IMR-90 (cell line): ENCODE measurements around the gene LY6G5C. TPM values are rescaled to one million over a fixed set of nuclear protein-coding genes. Genes with fewer than 3 reads are reported as not detected.

Experiments used
- ATAC-seq: fragments of 200-7000 bp; cut with Tn5 transposase; 2 replicates; pipeline ENCODE4 v1.9.1; 2020; ENCODE audit warnings: low read depth, mild to moderate bottlenecking, moderate library complexity
- BruUV-seq: library from RNA; stranded (reverse); fragments of 400-500 nt; replicated peaks from 2 replicates; lab custom pipeline; 2021; lab: Mats Ljungman, UMichigan
- CTCF ChIA-PET: fragments of 300-600 bp; formaldehyde crosslinking; extraction: SDS; loops from one replicate; lab custom pipeline; 2021; ENCODE audit warnings: antibody characterized with exemption; lab: Yijun Ruan, JAX
- POLR2A ChIA-PET: fragments of 300-600 bp; sonication (Branson Sonifier 250); formaldehyde crosslinking; loops from one replicate; lab custom pipeline; 2022; ENCODE audit warnings: antibody characterized with exemption; ENCODE audit not compliant: unreplicated experiment; lab: Charles Lee
- DNase-seq: peaks from one replicate; pipeline ENCODE4 v3.0.0; 2013
- H2AFZ ChIP-seq: replicated peaks from 2 replicates; pipeline ENCODE3; 2013; ENCODE audit warnings: low read length, mild to moderate bottlenecking; ENCODE audit not compliant: poor library complexity
- H2AK5ac ChIP-seq: 2 replicates; pipeline ENCODE4 v1.6.1; 2013; ENCODE audit warnings: low read depth, low read length, inconsistent platforms
- H2AK9ac ChIP-seq: replicated peaks from 2 replicates; pipeline ENCODE3; 2013; ENCODE audit warnings: mild to moderate bottlenecking, low read depth, low read length, moderate library complexity; ENCODE audit not compliant: poor library complexity
- H2BK120ac ChIP-seq: 2 replicates; pipeline ENCODE4 v1.6.1; 2013; ENCODE audit warnings: low read depth, low read length, inconsistent platforms
- H2BK15ac ChIP-seq: 3 replicates; pipeline ENCODE4 v1.6.1; 2013; ENCODE audit warnings: low read depth, low read length, inconsistent platforms
- H2BK20ac ChIP-seq: 2 replicates; pipeline ENCODE4 v1.6.1; 2013; ENCODE audit warnings: low read depth, mild to moderate bottlenecking, inconsistent platforms, low read length, moderate library complexity
- H2BK5ac ChIP-seq: 2 replicates; pipeline ENCODE4 v1.6.1; 2013; ENCODE audit warnings: mild to moderate bottlenecking, low read depth, low read length, inconsistent platforms; ENCODE audit not compliant: poor library complexity, severe bottlenecking
- H3K14ac ChIP-seq: replicated peaks from 2 replicates; pipeline ENCODE4 v1.6.1; 2013; ENCODE audit warnings: low read depth, low read length, inconsistent platforms
- H3K18ac ChIP-seq: 2 replicates; pipeline ENCODE4 v1.6.1; 2013; ENCODE audit warnings: low read depth, low read length, control low read depth
- H3K23ac ChIP-seq: 2 replicates; pipeline ENCODE4 v1.6.1; 2013; ENCODE audit warnings: low read depth, low read length, inconsistent platforms
- H3K27ac ChIP-seq: 2 replicates; pipeline ENCODE4 v1.5.1; 2013; ENCODE audit warnings: mild to moderate bottlenecking, control low read depth, low read length; ENCODE audit not compliant: insufficient read depth
- H3K27me3 ChIP-seq: 2 replicates; pipeline ENCODE4 v1.6.1; 2013; ENCODE audit warnings: low read length; ENCODE audit not compliant: control insufficient read depth, insufficient read depth
- H3K36me3 ChIP-seq: 2 replicates; pipeline ENCODE4 v1.6.1; 2013; ENCODE audit warnings: low read length, mixed read lengths; ENCODE audit not compliant: control insufficient read depth, insufficient read depth
- H3K4ac ChIP-seq: 2 replicates; pipeline ENCODE4 v1.6.1; 2013; ENCODE audit warnings: low read depth, low read length, inconsistent platforms
- H3K4me1 ChIP-seq: 2 replicates; pipeline ENCODE4 v1.6.1; 2013; ENCODE audit warnings: low read length, mixed read lengths; ENCODE audit not compliant: control insufficient read depth, insufficient read depth
- H3K4me2 ChIP-seq: 2 replicates; pipeline ENCODE4 v1.6.1; 2013; ENCODE audit warnings: low read depth, mild to moderate bottlenecking, control low read depth, low read length, moderate library complexity
- H3K4me3 ChIP-seq: 2 replicates; pipeline ENCODE4 v1.5.1; 2013; ENCODE audit warnings: low read depth, mild to moderate bottlenecking, control low read depth, low read length, moderate library complexity; ENCODE audit not compliant: insufficient read depth
- H3K56ac ChIP-seq: 2 replicates; pipeline ENCODE4 v1.6.1; 2013; ENCODE audit warnings: low read length, inconsistent platforms; ENCODE audit not compliant: insufficient read depth; ENCODE audit errors: extremely low read depth
- H3K79me1 ChIP-seq, 2 experiments: 2 replicates each; pipeline ENCODE4 v1.6.1; 2013; ENCODE audit warnings: low read length in 2 of 2, inconsistent platforms in 1 of 2, low read depth in 1 of 2
- H3K9ac ChIP-seq: 2 replicates; pipeline ENCODE4 v1.6.1; 2013; ENCODE audit warnings: low read depth, low read length, control low read depth
- H3K9me1 ChIP-seq: 2 replicates; pipeline ENCODE4 v1.6.1; 2013; ENCODE audit warnings: low read length, inconsistent platforms; ENCODE audit not compliant: insufficient read depth
- H3K9me3 ChIP-seq: 2 replicates; pipeline ENCODE4 v1.6.1; 2013; ENCODE audit warnings: low read length; ENCODE audit not compliant: control insufficient read depth, insufficient read depth
- H4K20me1 ChIP-seq: 2 replicates; pipeline ENCODE4 v1.6.1; 2013; ENCODE audit warnings: low read length, inconsistent platforms; ENCODE audit not compliant: insufficient read depth
- H4K5ac ChIP-seq: 2 replicates; pipeline ENCODE4 v1.6.1; 2013; ENCODE audit warnings: mild to moderate bottlenecking, low read depth, low read length, control low read depth
- H4K8ac ChIP-seq, 2 experiments: 2 replicates each; pipeline ENCODE4 v1.6.1; 2013; ENCODE audit warnings: low read depth in 2 of 2, low read length in 2 of 2, control low read depth in 1 of 2, inconsistent platforms in 1 of 2
- H4K91ac ChIP-seq: 2 replicates; pipeline ENCODE4 v1.6.1; 2013; ENCODE audit warnings: low read depth, low read length, inconsistent platforms; ENCODE audit not compliant: insufficient read depth
- ELK1 ChIP-seq: fragments of 150-350 bp; IDR thresholded peaks from 2 replicates; pipeline ENCODE4 v1.6.1; 2016; ENCODE audit warnings: low read depth, mild to moderate bottlenecking, low read length, moderate library complexity, borderline replicate concordance
- FOS ChIP-seq: fragments of 150-350 bp; IDR thresholded peaks from 2 replicates; pipeline ENCODE4 v1.6.1; 2016; ENCODE audit warnings: low read depth, low read length
- MAZ ChIP-seq: IDR thresholded peaks from 2 replicates; pipeline ENCODE4 v1.6.1; 2012; ENCODE audit warnings: low read depth, mild to moderate bottlenecking, low read length, improper control_type of control experiment, moderate library complexity, borderline replicate concordance
- MXI1 ChIP-seq: IDR thresholded peaks from 2 replicates; pipeline ENCODE4 v1.6.1; 2012; ENCODE audit warnings: low read depth, mild to moderate bottlenecking, low read length, moderate library complexity, borderline replicate concordance
- POLR2A ChIP-seq: IDR thresholded peaks from 2 replicates; pipeline ENCODE4 v1.6.1; 2012; ENCODE audit warnings: mild to moderate bottlenecking, low read depth, low read length
- RAD21 ChIP-seq: IDR thresholded peaks from 2 replicates; pipeline ENCODE4 v1.6.1; 2012; ENCODE audit warnings: low read length, improper control_type of control experiment
- WGBS, 2 experiments: methylation state at CpG; one replicate each; pipeline versions ENCODE4 v1.1.5 to v1.1.7; 2013; ENCODE audit warnings: missing lambda C conversion rate in 2 of 2; ENCODE audit not compliant: insufficient read length in 1 of 2; ENCODE audit errors: extremely low coverage in 2 of 2; 5-methylcytosine and 5-hydroxymethylcytosine counted together
- dilution Hi-C: fragments of 300-500 bp; cut with HindIII; formaldehyde crosslinking; loops from one replicate; pipeline ENCODE4 v1.14.3; 2018; ENCODE audit warnings: low sequenced_read_pairs; ENCODE audit not compliant: unreplicated experiment
- in situ Hi-C: fragments of 300-500 bp; cut with MboI; formaldehyde crosslinking; loops from 3 replicates; pipeline ENCODE4 v1.14.3; 2019; ENCODE audit warnings: low sequenced_read_pairs, inconsistent platforms, mixed read lengths
- intact Hi-C: fragments of 100-400 bp; cut with micrococcal nuclease; formaldehyde crosslinking; loops from 2 replicates; pipeline ENCODE4 v1.10.0; 2022
- polyA plus RNA-seq, 3 experiments: library from polyadenylated mRNA; depleted of rRNA; stranded (reverse); fragments of >200 nt; gene quantifications; 2 replicates each; pipeline ENCODE4 v1.2.3, GENCODE V29; 2012; ENCODE audit warnings: low replicate concordance in 1 of 3
- total RNA-seq: library from RNA; depleted of rRNA; stranded (reverse); fragments of >200 nt; gene quantifications from 2 replicates; pipeline ENCODE4 v1.2.3, GENCODE V29; 2012

The LY6G5C gene
- total and polyA plus RNA-seq, 2 of the 4 experiments (the other 2 are of a cell fraction) = 0.18 to 2.0 TPM

- dilution Hi-C loops (no loop called here), in situ Hi-C loops (no loop called here), intact Hi-C loops (no loop called here)
- Histone ChIP-seq H3K4me2 (no peak overlapping the region), H2BK20ac (no peak overlapping the region), H3K4me3 (no peak overlapping the region), H4K20me1 (no peaks in the 10 kb centered on the region; the same call in 1 of the 2 replicates), H2AFZ (no peak overlapping the region), H3K4me1 (no peaks in the 10 kb centered on the region), H3K23ac (no peak overlapping the region), H2BK15ac (no peak overlapping the region), H2BK120ac (no peak overlapping the region), H3K18ac (no peak overlapping the region), H2BK5ac (no peak overlapping the region), H3K27ac (no peak overlapping the region), H3K4ac (no peak overlapping the region), H4K5ac (no peak overlapping the region), H3K9me3 (no peaks in the 10 kb centered on the region), H2AK5ac (no peak overlapping the region), H2AK9ac (peak overlapping the region; percentile 61), H3K56ac (no peak overlapping the region), H4K8ac (no peak overlapping the region), H3K36me3 (no peaks in the 10 kb centered on the region), H3K9me1 (no peaks in the 10 kb centered on the region), H3K27me3 (peaks cover 37% of the 10 kb centered on the region), H4K91ac (no peak overlapping the region), H3K14ac (no peak overlapping the region), H3K79me1 (no peaks in the 10 kb centered on the region), H3K9ac (no peak overlapping the region)
- TF ChIP-seq MAZ = no peak
- no peak for TF ChIP-seq FOS
- no peak for TF ChIP-seq ELK1
- TF ChIP-seq RAD21 = no peak
- no peak for TF ChIP-seq MXI1
- no peak for TF ChIP-seq POLR2A
- no peak for DNase-seq
- no CpG with 5 or more reads among the region's 4 CpGs for WGBS, 2 experiments
- ATAC-seq = no peak
- no TSS peak for BruUV-seq
- CTCF ChIA-PET = no interaction called here
- POLR2A ChIA-PET = no interaction called here
These were observed 32.6 kb upstream of the LY6G5C start for GRCh38 chr6:31713465-31713864.
